ENCODE results near the gene RGL3. TPM values are rescaled to one million over a fixed set of nuclear protein-coding genes. Genes with fewer than 3 reads are reported as not detected.

The RGL3 gene
- total RNA-seq, 1 donor from 2014 or later: 0.70 TPM

GRCh38 chr19:11451327-11451870 is 32.3 kb upstream of the RGL3 start:
- Mint-ChIP-seq H3K27me3 (ENCODE audit: low read depth) (no peaks in the 10 kb centered on the region), H3K9me3 (ENCODE audit: low read depth) (no peaks in the 10 kb centered on the region), H3K36me3 (ENCODE audit: low read depth) (peaks cover 7% of the 10 kb centered on the region), H3K27ac (ENCODE audit: unreplicated experiment) (no peak overlapping the region), H3K4me3 (ENCODE audit: unreplicated experiment) (no peak overlapping the region), H3K4me1 (ENCODE audit: low read depth) (peaks cover 5% of the 10 kb centered on the region)
- no peak for TF ChIP-seq CTCF (IDR thresholded peaks at IDR 0.05)
- DNase-seq (ENCODE audit: low spot score): no peak

GRCh38 chr19:11450570-11451326 is 31.6 kb upstream of the RGL3 start:
- Mint-ChIP-seq H3K4me3 (ENCODE audit: unreplicated experiment) (no peak overlapping the region), H3K27me3 (ENCODE audit: low read depth) (no peaks in the 10 kb centered on the region), H3K36me3 (ENCODE audit: low read depth) (peaks cover 7% of the 10 kb centered on the region), H3K27ac (ENCODE audit: unreplicated experiment) (no peak overlapping the region), H3K9me3 (ENCODE audit: low read depth) (no peaks in the 10 kb centered on the region), H3K4me1 (ENCODE audit: low read depth) (peaks cover 5% of the 10 kb centered on the region)
- TF ChIP-seq CTCF (IDR thresholded peaks at IDR 0.05): no peak
- DNase-seq (ENCODE audit: low spot score): no peak

GRCh38 chr19:11448923-11449554 is 29.9 kb upstream of the RGL3 start:
- Mint-ChIP-seq H3K4me3 (ENCODE audit: unreplicated experiment) (no peak overlapping the region), H3K27me3 (ENCODE audit: low read depth) (no peaks in the 10 kb centered on the region), H3K27ac (ENCODE audit: unreplicated experiment) (no peak overlapping the region), H3K36me3 (ENCODE audit: low read depth) (peaks cover 8% of the 10 kb centered on the region), H3K9me3 (ENCODE audit: low read depth) (no peaks in the 10 kb centered on the region), H3K4me1 (ENCODE audit: low read depth) (peaks cover 5% of the 10 kb centered on the region)
- DNase-seq (ENCODE audit: low spot score): no peak
- TF ChIP-seq CTCF (IDR thresholded peaks at IDR 0.05): no peak

GRCh38 chr19:11448410-11448809 is 29.3 kb upstream of the RGL3 start:
- no peak for DNase-seq (ENCODE audit: low spot score)
- H3K27ac Mint-ChIP-seq (ENCODE audit: unreplicated experiment): no peak overlapping the region
- H3K4me3 Mint-ChIP-seq (ENCODE audit: unreplicated experiment): no peak overlapping the region
- H3K9me3 Mint-ChIP-seq (ENCODE audit: low read depth): no peaks in the 10 kb centered on the region
- H3K27me3 Mint-ChIP-seq (ENCODE audit: low read depth): no peaks in the 10 kb centered on the region
- no peak for TF ChIP-seq CTCF (IDR thresholded peaks at IDR 0.05)
- peaks cover 5% of the 10 kb centered on the region for H3K4me1 Mint-ChIP-seq (ENCODE audit: low read depth)
- H3K36me3 Mint-ChIP-seq (ENCODE audit: low read depth): peaks cover 9% of the 10 kb centered on the region

GRCh38 chr19:11447347-11448262 is 28.5 kb upstream of the RGL3 start:
- TF ChIP-seq CTCF (IDR thresholded peaks at IDR 0.05): no peak
- Mint-ChIP-seq H3K4me3 (ENCODE audit: unreplicated experiment) (no peak overlapping the region), H3K27me3 (ENCODE audit: low read depth) (no peaks in the 10 kb centered on the region), H3K36me3 (ENCODE audit: low read depth) (peaks cover 9% of the 10 kb centered on the region), H3K4me1 (ENCODE audit: low read depth) (peaks cover 5% of the 10 kb centered on the region), H3K27ac (ENCODE audit: unreplicated experiment) (no peak overlapping the region), H3K9me3 (ENCODE audit: low read depth) (no peaks in the 10 kb centered on the region)
- DNase-seq (ENCODE audit: low spot score): no peak
